RWPE2 (cell line): Measurements from ENCODE around the gene VSX2.

Source experiments
- ATAC-seq: fragments of 200-7000 bp; cut with Tn5 transposase; 3 replicates; pipeline ENCODE4 v1.9.1; 2021; ENCODE audit warnings: low read depth
- DNase-seq: peaks from one replicate; pipeline ENCODE4 v3.0.0-alpha.2; 2020; ENCODE audit warnings: low spot score
- H3K27ac ChIP-seq: fragments of 450-650 bp; 2 replicates; pipeline ENCODE4 v1.5.1; 2017; ENCODE audit warnings: mild to moderate bottlenecking; ENCODE audit not compliant: poor library complexity, severe bottlenecking
- H3K27me3 ChIP-seq: fragments of 250-450 bp; sonication (Bioruptor Pico); 2 replicates; pipeline ENCODE4 v1.5.1; 2021; ENCODE audit warnings: mild to moderate bottlenecking, moderate library complexity; ENCODE audit not compliant: insufficient read depth, poor library complexity, severe bottlenecking
- H3K36me3 ChIP-seq: fragments of 250-450 bp; sonication (Bioruptor Pico); 2 replicates; pipeline ENCODE4 v1.5.1; 2020; ENCODE audit warnings: low read depth, mild to moderate bottlenecking, moderate library complexity
- H3K4me1 ChIP-seq: fragments of 250-450 bp; sonication (Bioruptor Pico); 2 replicates; pipeline ENCODE4 v1.5.1; 2021; ENCODE audit warnings: mild to moderate bottlenecking, moderate library complexity; ENCODE audit not compliant: insufficient read depth, poor library complexity, severe bottlenecking
- H3K4me3 ChIP-seq: fragments of 250-450 bp; sonication (Bioruptor Pico); 2 replicates; pipeline ENCODE4 v1.5.1; 2021; ENCODE audit warnings: mild to moderate bottlenecking, moderate library complexity; ENCODE audit not compliant: severe bottlenecking
- H3K9me3 ChIP-seq: fragments of 250-450 bp; sonication (Bioruptor Pico); 2 replicates; pipeline ENCODE4 v1.5.1; 2021; ENCODE audit warnings: mild to moderate bottlenecking, moderate library complexity; ENCODE audit not compliant: severe bottlenecking
- CTCF ChIP-seq: fragments of 450-650 bp; IDR thresholded peaks from one replicate; pipeline ENCODE4 v1.5.1; 2017; ENCODE audit warnings: mild to moderate bottlenecking, moderate library complexity; ENCODE audit not compliant: poor library complexity, severe bottlenecking

Gene VSX2

GRCh38 chr14:74248017-74248416 lies 8.8 kb downstream of the VSX2 start:
- H3K36me3 ChIP-seq = no peaks in the 10 kb centered on the region
- no peaks in the 10 kb centered on the region for H3K9me3 ChIP-seq
- H3K4me3 ChIP-seq = no peak overlapping the region
- no peaks in the 10 kb centered on the region for H3K4me1 ChIP-seq
- H3K27ac ChIP-seq = no peak overlapping the region
- ATAC-seq = no peak
- no peak for TF ChIP-seq CTCF
- no peak for DNase-seq
- H3K27me3 ChIP-seq = peaks cover 33% of the 10 kb centered on the region

- ATAC-seq (no peak), DNase-seq (no peak)
- no peak overlapping the region for H3K4me3 ChIP-seq
- no peaks in the 10 kb centered on the region for H3K4me1 ChIP-seq
- TF ChIP-seq CTCF = no peak
- H3K36me3 ChIP-seq = no peaks in the 10 kb centered on the region
- no peak overlapping the region for H3K27ac ChIP-seq
- peaks cover 16% of the 10 kb centered on the region for H3K27me3 ChIP-seq
- no peaks in the 10 kb centered on the region for H3K9me3 ChIP-seq
These were observed 10.5 kb downstream of the VSX2 start for GRCh38 chr14:74249433-74250375.

- no peak overlapping the region for H3K27ac ChIP-seq
- peaks cover 12% of the 10 kb centered on the region for H3K27me3 ChIP-seq
- no peaks in the 10 kb centered on the region for H3K4me1 ChIP-seq
- H3K4me3 ChIP-seq = no peak overlapping the region
- ATAC-seq (no peak), DNase-seq (no peak)
- no peak for TF ChIP-seq CTCF
- H3K36me3 ChIP-seq = no peaks in the 10 kb centered on the region
- no peaks in the 10 kb centered on the region for H3K9me3 ChIP-seq
These were observed 16.0 kb downstream of the VSX2 start for GRCh38 chr14:74255281-74255680.

- Histone ChIP-seq H3K4me3 (peak overlapping the region; percentile 37), H3K27me3 (peaks cover 12% of the 10 kb centered on the region), H3K36me3 (no peaks in the 10 kb centered on the region), H3K27ac (no peak overlapping the region), H3K4me1 (peaks cover 6% of the 10 kb centered on the region), H3K9me3 (no peaks in the 10 kb centered on the region)
- TF ChIP-seq CTCF = peak; percentile 99
- ATAC-seq = peak; percentile 46; the same call in 2 of the 3 replicates
- no peak for DNase-seq
These were observed 18.1 kb downstream of the VSX2 start for GRCh38 chr14:74257078-74257940.
